Measurements from ENCODE around the gene PTGR3. TPM values are rescaled to one million over a fixed set of nuclear protein-coding genes. Genes with fewer than 3 reads are reported as not detected.
A peak's percentile ranks its signal among the peaks of the same experiment; 100 is the strongest.

Gene PTGR3
- total RNA-seq, 1 donor from 2014 or later: 6.8 TPM

- TF ChIP-seq, protein P1, sequence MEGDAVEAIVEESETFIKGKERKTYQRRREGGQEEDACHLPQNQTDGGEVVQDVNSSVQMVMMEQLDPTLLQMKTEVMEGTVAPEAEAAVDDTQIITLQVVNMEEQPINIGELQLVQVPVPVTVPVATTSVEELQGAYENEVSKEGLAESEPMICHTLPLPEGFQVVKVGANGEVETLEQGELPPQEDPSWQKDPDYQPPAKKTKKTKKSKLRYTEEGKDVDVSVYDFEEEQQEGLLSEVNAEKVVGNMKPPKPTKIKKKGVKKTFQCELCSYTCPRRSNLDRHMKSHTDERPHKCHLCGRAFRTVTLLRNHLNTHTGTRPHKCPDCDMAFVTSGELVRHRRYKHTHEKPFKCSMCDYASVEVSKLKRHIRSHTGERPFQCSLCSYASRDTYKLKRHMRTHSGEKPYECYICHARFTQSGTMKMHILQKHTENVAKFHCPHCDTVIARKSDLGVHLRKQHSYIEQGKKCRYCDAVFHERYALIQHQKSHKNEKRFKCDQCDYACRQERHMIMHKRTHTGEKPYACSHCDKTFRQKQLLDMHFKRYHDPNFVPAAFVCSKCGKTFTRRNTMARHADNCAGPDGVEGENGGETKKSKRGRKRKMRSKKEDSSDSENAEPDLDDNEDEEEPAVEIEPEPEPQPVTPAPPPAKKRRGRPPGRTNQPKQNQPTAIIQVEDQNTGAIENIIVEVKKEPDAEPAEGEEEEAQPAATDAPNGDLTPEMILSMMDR (IDR thresholded peaks at IDR 0.05; ENCODE audit: insufficient read depth, low read length, severe bottlenecking): no peak
- Histone ChIP-seq H3K36me3 (ENCODE audit: control insufficient read depth, insufficient read depth, low read length) (no peaks in the 10 kb centered on the region), H3K27me3 (ENCODE audit: control insufficient read depth, insufficient read depth, low read length) (no peaks in the 10 kb centered on the region), H3K4me3 (ENCODE audit: low read depth, low read length) (no peak overlapping the region)
- FAIRE-seq (peak; percentile 89), DNase-seq (ENCODE audit: low read depth) (no peak)
These were observed 23.5 kb downstream of the PTGR3 start for GRCh38 chr18:75185460-75185859.

DNA sequence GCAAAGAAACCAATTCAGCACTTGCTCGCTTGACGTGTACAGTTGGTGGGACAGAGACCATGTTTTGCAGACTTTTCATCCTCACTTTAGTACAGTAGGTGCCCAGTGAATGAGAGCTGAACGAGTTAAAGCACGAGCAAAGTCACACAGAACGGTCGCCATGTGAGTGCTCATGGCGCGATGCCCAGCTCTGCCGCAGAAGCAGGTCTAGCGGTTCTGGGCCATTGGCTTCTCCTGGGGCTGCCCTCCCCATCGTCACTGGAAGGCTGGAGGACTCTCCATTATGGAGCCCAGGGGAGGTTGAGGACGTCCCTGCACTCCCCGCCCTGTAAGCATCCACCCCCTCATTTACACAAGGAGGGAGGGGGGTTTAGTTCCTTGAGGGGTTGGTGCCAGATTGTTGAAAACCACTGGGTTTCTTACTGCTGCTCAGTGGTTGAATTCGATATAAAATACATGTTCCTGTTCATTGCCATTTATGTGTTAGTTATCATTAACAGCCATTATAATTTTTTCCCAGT, 24.9 kb downstream of the PTGR3 start:
- H3K4me3 ChIP-seq (ENCODE audit: low read depth, low read length): no peak overlapping the region
- TF ChIP-seq, protein P1 (IDR thresholded peaks at IDR 0.05; ENCODE audit: insufficient read depth, low read length, severe bottlenecking): no peak
- no peaks in the 10 kb centered on the region for H3K36me3 ChIP-seq (ENCODE audit: control insufficient read depth, insufficient read depth, low read length)
- FAIRE-seq: peak; percentile 13
- no peak for DNase-seq (ENCODE audit: low read depth)
- no peaks in the 10 kb centered on the region for H3K27me3 ChIP-seq (ENCODE audit: control insufficient read depth, insufficient read depth, low read length)

DNA sequence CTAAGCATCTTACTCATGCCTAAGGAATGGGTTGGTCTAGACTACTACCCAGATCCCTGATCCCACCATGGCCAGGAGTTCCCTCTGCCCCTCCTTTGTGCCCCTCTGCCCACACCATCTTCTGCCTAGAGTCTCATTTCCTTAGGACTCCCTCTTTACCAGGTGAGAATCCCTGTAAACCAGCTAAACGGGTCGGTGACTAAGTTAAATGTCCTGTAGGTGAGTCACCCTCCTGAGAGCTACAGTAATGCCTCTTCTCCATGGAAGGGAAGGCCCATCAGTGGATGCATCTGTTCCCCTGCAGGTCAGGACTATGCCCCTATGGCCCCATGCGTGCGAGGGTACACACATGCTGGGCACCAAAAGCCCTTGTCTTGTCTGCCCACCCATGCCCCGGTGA, 25.4 kb downstream of the PTGR3 start:
- Histone ChIP-seq H3K4me3 (ENCODE audit: low read depth, low read length) (no peak overlapping the region), H3K36me3 (ENCODE audit: control insufficient read depth, insufficient read depth, low read length) (no peaks in the 10 kb centered on the region), H3K27me3 (ENCODE audit: control insufficient read depth, insufficient read depth, low read length) (no peaks in the 10 kb centered on the region)
- DNase-seq (ENCODE audit: low read depth): peak; percentile 95
- TF ChIP-seq, protein P1 (IDR thresholded peaks at IDR 0.05; ENCODE audit: insufficient read depth, low read length, severe bottlenecking): no peak
- peak; percentile 64 for FAIRE-seq

DNA sequence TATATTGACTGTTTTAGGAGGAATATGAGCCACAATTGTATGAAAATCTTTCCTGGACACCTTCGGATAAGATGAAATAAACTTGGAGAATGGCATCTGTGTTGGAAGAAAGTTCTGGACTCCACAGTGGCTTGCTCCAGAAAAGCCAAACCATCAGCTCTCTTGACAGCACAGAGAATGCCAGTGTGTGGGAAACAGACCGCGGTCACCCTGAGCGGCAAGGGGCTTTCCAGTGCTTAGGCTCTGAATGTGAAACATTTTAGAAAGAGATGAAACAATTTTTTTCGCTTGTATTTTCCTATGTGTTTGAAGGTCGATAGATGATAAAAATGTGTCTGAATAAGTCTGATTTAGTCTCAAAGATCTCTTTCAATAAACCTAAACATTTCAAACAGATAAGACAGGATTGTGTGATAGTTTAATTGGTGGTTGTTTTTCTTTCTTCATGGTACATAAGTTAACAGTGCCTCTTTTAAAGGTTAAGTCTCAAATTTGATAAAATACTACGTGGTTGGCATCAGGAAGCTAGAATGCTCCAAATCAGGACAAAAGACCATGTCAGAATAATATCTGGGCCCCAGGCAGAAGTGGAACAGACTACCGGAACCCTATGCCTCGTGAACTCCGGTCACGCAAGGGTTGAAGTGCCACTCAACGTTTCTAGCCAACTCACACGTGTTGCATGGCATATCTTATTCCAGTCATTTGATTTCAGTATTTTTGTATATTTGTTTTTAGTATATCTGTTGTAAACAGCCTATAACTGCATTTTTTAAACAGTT, 28.9 kb downstream of the PTGR3 start:
- FAIRE-seq (no peak), DNase-seq (ENCODE audit: low read depth) (no peak)
- H3K36me3 ChIP-seq (ENCODE audit: control insufficient read depth, insufficient read depth, low read length): no peaks in the 10 kb centered on the region
- TF ChIP-seq, protein P1 (IDR thresholded peaks at IDR 0.05; ENCODE audit: insufficient read depth, low read length, severe bottlenecking): no peak
- no peak overlapping the region for H3K4me3 ChIP-seq (ENCODE audit: low read depth, low read length)
- H3K27me3 ChIP-seq (ENCODE audit: control insufficient read depth, insufficient read depth, low read length): no peaks in the 10 kb centered on the region

- TF ChIP-seq, protein P1 (IDR thresholded peaks at IDR 0.05; ENCODE audit: insufficient read depth, low read length, severe bottlenecking): no peak
- FAIRE-seq: peak; percentile 60
These were observed 30.6 kb downstream of the PTGR3 start for GRCh38 chr18:75178376-75178775.

More at GRCh38 chr18:75178376-75178775, 30.6 kb downstream of the PTGR3 start:
- no peaks in the 10 kb centered on the region for H3K27me3 ChIP-seq (ENCODE audit: control insufficient read depth, insufficient read depth, low read length)
- no peak for DNase-seq (ENCODE audit: low read depth)
- H3K4me3 ChIP-seq (ENCODE audit: low read depth, low read length): no peak overlapping the region
- H3K36me3 ChIP-seq (ENCODE audit: control insufficient read depth, insufficient read depth, low read length): no peaks in the 10 kb centered on the region
